CD4-positive, alpha-beta T cell treated with Interleukin-1 beta for 1 hour (primary cell): Measurements from ENCODE around the gene TRIM31.

Experiments used
- DNase-seq, 2 donors: peaks; one replicate each; pipeline ENCODE4 v3.0.0-alpha.2; 2020 to 2022

Gene TRIM31, protein sequence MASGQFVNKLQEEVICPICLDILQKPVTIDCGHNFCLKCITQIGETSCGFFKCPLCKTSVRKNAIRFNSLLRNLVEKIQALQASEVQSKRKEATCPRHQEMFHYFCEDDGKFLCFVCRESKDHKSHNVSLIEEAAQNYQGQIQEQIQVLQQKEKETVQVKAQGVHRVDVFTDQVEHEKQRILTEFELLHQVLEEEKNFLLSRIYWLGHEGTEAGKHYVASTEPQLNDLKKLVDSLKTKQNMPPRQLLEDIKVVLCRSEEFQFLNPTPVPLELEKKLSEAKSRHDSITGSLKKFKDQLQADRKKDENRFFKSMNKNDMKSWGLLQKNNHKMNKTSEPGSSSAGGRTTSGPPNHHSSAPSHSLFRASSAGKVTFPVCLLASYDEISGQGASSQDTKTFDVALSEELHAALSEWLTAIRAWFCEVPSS

DNA sequence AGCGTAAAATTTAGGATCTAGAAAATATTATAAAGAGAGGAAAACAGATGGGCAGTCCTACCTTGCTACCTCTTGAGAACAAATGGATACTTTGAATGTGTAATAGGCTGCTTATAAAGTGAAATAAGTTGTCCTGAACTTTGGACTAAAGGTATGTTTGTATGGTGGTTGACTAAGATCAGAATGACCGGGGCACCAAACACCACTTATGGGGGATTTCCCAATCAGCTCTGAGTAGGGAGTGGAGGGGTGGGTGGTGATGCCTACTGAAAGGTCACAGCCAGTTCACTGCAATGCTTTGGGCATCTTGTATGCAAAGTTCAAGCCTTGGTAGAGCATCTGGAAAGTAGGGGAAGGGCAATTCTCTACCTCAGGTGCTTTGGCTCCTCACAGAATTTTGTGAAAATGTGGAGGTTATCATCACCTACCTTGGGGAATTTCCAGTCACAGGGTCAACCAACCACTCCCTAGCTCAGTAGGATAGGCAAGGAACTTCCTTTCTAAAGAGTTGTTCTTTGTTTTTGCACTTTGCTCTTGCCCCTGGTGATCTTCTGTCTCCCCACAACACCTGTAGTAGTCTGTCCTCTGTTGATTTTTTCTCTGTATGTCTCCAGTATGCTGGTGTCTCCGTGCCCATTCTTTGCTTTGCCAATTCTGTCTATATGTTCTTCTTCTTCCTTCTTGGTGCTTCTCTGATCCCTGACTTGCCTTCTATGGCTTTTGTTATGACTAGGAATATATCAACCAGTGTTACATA is at the start of gene TRIM31:
Gene TRIM31 (minus strand): TSS at position 88 of the 757 bp plus-strand sequence. CDS start 285 bp downstream, outside the sequence.
- no peak for DNase-seq

DNA sequence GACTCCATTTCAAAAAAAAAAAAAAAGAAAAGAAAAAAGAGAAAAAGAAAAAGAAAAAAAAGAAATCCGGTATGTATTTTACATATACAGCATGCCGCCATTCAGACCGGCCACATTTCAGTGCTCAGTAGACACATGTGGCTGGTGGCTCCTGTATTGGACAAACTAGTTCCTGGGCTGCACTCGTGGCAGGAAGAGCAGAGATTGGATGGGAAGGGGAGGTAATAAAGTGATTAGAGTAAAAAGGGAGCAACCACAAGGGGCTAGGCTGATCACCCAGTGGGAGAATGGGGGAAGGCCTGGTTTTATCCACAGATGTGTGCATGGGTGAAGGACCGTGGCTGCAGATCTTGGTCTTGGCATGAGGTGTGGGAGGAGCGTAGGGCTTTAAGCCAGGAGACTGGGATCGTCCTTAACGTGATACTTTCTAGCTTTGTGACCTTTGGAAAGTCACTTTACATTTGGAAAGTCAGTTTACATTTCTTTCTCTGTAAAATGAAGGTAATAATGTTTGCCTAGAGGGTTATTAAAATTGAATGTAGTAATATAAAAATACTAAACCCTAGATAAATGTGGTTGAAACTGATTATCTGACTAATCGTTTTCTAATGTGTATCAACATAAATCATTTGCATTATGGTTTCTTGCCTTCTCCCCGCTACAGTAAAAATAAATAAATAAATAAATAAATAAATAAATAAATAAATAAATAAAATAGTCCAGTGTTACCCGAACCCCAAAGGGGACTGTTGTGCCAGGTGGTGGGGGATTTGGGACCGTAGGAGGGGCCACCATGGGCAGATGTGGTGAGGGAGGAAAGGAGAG is 49.6 kb upstream of the TRIM31 start:
- no peak for DNase-seq

DNA sequence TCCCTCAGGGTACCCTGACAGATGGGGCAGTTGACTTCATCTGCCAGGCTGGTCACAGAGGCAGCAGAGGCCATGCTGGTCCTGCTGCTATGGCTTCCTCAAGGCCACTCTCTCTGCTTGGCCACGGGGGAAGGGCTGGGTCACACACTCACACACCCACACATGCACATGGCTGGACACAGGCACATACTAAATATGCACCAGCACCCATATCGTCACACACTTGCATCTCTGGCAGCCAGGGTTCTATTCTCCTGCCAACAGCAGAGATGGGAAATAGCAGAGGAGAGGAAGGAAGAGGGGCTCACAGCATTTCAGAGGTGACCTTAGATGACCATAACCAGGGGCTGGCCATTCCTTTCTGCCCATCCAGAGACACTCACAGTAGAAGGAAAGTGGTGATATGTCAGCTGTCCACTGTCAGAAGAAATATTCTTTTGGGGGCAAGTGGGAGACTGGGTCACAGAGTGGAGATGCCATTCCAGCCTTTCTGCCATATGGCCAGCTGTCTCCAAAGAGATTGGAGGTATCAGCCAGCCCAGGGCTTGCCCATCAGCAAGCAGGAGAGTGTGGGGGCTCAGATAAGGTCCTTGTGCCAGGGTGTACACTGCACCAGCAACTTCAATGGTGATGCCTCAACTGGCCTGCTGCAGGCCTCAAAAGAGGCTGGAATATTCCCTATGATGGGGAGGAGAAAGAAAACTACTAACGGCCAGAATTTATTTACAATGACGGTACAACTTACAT is 48.1 kb upstream of the TRIM31 start, which contains the start of gene TRIM10:
Gene TRIM10 (minus strand): TSS at position 427 of the 747 bp plus-strand sequence. CDS start 353 bp downstream, at position 74.
- DNase-seq = no peak

DNA sequence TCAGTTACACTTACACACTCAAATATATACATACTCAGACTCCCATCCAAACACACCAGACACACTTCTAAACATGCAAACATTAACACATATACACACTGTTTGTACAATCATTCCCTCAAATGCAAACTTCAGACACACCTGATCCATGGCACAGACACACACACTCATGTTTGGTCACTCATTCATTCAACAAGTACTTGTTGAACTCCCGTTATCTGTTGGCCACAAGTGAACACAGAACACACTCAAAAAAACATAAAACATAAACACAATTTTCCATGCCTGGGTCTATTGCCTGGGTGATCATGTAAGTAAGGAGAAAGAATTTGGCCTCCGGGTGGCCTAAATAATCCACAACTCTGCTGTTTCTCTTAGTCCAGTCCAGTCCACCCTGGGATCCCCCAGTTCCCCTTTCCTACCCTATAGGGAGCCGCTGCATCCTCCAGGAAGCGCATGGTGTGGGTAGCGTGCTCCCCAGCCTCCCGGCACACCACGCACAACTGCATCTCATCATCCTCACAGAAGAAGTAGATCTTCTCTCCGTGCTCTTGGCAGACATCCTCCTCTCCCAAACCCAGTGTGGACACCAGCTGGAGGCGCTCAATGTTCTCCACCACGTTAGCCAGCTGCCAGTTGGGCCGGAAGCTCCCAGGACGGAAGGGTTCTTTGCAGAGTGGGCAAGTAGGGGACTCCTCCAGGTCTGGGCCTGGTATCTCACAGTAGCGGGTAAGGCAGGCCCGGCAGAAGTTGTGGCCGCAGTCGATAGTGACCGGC is 47.3 kb upstream of the TRIM31 start:
- no peak for DNase-seq

DNA sequence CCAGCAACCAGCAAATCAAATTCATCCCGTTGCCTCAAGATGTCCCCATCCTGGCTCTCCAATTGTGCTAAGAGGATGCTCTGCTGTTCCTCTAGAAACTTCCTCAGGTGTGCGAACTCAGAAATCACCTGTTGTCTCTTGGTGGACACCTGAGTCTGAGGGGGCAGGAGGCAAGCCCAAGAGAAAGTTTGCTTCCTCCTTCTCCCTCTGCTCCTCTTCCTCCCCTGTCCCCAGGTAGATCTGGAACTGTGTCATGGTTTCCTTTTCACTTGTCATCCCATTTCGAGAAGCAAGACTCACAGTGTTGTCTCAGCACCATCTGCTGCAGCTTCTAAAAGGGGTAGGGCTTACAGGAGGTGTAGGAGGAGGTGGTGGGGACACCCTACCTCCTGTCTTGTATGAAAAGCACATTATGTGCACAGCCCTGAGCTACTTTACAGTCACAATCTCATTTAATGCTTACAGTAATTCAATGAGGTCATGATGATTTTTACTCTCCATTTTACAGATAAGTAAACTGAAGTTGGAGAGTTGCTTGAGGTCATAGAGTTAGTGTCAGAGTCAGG is 45.7 kb upstream of the TRIM31 start:
- DNase-seq = no peak

DNA sequence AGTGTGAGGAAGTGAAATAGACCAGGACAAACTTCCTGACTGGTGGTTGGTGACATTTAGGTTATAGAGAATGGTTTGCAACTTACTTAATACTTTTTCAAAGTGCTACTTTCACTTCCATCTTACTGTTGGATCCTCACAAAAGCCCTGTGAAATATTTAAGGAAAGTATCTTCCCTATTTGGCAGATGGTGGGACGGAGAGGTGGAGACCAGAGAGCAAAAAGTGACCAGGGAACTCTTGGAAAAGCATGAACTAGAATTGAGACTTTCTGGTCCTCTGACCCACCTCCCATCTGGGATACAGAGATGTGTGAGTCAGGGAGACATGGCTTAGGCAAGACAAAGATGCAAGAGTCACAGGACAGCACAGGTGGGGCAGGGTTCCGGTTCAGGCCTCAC is 45.1 kb upstream of the TRIM31 start:
- no peak for DNase-seq

DNA sequence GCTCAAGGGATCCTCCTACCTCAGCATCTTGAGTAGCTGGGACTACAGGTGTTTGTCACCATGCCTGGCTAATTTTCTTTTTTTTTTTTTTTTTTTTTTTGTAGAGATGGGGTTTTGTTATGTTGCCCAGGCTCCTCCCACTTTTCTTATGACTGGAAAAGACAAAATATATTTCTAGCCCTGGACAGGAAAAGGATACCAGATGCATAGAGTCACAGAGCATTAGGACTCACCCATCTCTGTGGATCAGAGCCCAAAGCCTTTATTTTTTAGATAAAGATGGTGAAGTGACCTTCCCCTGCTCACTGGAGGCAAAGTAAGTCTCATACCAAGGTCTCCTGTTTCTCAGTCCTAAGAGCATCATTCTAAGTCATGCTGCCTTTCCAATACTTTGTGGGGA is 44.7 kb upstream of the TRIM31 start:
- DNase-seq = no peak

DNA sequence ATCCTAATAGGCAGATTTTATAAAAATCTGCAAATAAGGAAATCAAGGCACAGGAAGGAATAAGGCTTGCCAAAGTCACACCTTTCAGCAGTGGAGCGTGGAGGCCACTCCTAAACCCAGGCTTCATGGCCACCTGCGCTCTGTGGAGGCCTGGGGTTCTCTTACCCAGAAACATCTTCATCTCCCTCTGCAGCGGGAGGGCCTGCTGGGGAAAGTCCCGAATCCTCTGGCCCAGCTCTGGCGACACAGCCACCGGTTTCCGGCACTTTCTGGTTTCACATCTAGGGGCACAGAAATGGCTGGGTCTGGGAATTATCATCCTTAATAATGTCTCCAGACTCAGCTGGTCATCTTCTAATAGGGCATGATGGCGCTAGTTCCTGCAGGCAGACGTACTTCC is 43.9 kb upstream of the TRIM31 start:
- no peak for DNase-seq

DNA sequence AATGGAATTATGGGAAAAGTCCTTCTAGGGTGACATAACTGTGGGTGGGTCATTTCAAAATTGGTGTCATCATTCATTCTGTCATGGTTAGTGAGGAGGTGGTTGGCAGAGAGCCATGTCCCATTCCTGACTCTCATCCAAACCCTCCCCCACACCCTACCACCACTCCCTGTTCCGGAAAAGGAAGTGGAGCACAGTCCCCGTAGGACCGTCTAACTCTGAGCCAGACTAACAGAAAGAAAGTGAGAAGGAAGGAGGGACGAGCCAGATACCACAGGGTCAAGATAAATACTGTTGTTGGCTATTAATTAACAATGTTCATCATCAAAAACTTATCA is 43.3 kb upstream of the TRIM31 start:
- no peak for DNase-seq

DNA sequence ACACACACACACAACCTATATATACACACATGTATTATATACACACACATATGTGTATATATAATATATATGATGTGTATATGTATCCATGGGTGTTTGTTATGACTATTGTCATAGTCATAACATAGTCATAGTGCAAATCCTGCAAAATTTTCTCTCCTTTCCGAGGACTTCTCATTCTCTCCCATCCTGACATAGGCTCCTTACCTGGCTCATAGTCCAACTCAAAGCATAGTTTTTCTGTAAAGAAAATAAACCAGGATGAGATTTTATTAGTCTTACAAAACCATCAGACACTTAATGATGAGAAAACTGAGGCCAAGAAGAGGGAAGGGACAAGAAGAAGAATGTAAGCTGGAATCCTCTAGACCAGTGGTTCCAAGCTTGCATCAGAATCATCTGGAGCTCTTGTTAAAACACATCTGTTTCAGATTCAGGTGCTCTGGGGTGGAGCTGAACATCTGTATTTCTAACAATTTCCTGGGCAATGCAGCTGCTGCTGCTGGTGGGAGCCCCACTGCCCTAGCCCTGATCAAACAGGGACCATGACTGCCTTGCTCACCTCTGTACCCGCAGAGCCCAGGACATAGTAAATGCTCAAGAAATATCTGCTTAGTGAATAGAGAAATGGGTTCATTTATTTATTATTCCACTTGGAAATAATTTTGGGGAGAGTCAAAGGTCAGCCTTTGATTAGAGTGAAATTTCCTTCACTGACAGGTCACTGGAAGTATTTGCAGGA is 42.8 kb upstream of the TRIM31 start:
- DNase-seq = no peak

DNA sequence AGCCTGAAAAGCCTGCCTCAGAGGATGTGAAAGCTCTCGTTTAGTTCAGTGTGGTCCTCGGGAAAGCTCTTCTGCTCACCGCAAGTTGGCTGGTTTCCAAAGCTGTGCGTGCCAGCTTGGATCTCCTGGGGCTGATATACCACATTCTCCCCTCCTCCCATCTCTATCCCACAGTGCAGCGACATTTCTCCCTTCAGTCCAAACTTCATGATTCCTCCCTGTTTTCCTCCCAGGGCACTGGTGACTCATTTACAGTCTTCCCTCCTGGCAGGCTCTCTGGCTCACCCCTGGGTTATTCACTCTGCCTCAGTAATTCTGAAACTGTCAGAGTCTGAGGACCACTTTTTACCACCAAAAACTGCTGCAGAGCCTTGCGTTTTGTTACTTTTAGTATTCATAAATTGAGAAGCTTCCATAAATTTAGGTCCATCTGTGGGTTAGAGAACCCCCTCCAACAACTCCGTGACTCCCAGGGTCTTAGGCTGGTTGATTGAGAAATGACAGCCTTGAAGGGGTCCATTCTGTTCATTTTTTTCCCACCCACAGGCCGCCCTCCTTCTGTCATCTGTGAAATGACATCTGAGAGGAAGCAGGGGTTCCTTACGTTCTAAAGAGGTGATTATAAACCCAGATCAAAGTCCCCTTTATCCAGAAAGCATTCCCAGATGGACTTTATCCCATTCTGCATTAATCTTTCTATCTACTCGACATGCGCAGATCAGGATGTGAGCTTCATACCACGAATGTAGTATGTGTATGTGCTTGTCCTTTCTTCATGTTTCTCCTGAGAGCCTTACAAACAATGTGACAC is 42.0 kb upstream of the TRIM31 start:
- no peak for DNase-seq

DNA sequence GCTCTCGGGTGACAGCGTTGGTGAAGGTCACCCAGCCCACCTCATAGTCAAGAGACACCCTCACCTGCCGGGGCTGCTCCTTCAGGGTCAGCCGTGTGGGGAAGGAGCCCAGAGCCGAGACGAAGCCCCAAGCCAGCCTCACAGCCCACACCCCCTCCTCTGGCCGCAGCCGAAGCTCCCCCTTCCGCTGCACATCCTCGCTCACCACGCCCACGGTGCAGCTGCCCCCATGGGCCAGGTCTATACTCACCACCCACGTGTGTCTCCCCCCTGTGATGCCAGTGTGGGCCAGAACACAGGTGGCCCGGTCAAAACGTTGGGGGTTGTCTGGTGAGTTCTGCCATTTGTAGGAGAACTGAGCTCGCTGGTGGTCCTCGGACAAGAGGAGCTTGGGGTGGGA is 41.2 kb upstream of the TRIM31 start:
- DNase-seq = no peak

DNA sequence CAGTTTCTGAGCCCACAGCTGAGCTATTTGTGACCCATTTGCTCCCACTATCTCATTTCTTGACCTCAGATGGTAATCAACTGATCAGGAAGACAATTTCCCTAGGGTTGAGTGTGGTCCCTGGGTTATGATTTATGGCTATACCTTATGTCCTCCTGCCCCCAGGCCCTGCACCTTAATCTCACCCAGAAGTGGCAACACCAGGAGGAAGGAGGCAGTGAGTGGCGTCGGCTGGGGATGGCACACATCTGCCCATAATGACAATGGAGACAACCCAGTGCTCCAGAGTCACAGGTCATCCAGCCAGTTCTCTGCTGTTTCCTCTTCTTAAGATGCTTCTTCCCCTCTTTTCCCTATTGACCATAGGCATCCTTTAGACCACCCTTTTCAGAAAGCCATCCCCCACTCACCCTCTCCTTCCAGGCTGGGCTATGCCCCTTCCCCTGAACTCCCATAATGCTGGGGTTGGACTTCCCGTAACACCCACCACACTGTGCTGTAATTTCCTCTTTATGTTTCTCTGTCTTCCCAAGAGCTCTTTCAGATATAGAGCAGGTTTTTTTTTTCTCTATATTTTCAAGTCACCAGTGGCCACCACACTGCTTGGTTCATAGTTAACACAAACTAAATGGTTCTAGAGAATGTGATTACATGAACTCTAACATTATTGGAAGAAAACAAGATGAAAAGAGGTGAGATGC is 40.2 kb upstream of the TRIM31 start:
- no peak for DNase-seq

DNA sequence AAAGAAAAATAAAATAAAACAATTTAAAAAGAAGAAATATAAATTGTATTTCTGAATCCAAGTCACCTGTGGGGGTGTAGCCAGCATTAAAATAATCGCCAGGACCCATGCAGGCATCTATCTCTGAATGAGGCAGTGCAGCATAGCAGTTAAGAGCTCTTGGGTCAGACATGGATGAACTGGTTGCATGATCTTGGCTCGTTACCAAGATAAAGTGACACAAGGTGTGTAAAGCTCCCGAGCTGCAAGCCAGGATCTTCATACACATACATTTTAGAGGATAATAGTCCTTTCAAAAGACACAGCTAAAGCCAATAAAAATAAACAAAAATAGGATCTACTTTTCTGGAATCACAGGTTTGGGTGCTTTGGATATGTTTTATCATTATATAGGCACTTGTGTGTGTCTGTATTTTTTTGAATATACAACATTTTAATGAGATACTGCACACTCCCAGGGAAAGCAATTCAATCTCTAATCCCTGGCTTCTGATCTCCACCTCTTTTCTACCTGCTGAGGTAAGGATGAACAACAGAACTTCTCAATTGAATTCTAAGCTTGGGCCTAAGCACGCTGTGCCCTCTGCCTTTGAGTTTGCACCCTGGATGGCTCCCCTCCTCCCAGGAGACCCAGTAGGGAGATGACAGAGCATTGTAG is 39.3 kb upstream of the TRIM31 start:
- DNase-seq = no peak

DNA sequence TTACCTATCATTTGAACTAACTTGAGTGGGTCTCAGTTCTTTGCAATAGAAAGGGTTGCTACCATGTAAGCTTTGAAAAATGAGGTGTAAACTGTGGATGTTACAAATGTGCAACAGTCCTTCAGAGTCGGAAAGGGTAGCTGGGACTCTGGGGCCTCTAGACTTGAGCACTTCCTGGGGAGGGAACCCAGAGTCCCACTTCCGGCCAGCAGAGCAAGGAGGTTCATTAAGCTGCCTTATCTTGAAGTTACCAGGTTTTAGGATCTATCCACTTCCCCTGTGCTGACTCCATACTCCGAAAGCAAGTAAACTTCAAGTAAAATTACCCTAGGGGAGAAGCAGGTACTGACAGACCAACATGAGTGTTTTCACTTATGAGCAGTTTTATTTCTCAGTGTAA is 38.7 kb upstream of the TRIM31 start:
- no peak for DNase-seq

DNA sequence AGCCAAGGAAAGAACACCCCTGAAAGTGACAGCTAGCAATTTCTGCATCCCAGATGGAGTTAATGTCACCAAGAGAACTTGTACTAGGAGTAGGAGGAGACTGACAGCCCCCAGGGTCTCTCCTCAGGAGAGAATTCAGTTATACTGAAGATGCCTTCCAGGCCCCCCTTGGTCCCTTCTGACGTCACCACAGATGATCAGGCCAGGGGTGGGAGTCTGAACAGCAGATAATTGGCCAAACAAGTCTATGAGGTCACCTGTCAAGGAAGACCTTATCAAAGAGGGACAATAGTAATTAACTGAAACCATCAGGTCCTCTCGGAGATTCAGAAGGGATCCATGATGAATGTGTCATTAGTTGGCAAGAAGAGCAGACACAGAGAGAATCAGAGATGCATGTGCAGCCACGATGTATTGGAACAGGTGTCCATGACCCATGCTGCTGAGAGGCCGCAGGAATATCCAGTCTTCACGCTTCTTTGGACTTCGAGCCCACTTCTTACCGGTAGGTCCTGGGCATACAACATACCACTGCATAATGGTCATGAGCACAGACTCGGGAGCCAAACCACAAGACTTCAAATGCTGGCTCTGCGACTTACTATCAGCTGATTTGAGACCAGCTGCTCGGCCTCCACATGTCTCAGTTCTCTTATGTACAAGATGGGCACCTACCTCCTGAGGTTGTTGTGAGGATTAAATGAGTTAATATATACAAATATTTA is 37.9 kb upstream of the TRIM31 start:
- DNase-seq = no peak

DNA sequence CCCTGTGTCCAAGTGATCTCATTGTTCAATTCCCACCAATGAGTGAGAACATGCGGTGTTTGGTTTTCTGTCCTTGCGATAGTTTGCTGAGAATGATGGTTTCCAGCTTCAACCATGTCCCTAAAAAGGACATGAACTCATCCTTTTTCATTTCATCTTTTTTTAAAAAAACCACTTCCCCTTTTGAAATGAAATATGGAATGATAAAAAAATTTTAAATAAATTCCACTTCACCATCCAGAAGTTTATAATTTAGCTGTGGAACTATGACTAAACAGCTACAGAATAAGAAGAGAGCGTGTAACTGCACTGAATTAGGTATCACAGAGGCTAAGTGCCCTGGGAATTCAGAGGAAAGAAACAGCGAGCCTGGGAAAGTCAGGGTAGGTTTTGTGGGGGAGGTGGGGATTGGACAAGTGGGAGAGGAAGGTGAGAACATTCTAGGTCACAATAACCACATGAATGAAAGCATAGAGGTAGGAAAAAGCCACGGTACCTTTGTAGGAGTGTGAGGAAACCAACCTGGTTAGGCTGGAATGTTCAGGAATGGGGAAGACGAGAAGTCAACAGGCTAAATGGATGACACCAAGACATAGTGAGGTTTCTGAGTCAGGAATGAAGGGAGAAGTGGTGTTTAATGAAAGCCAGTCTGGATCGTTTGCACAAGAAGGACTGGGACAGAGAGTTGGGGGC is 37.1 kb upstream of the TRIM31 start:
- DNase-seq = no peak
